Caco-2 (cell line): ENCODE data around the gene UBE3C. TPM values are rescaled to one million over a fixed set of nuclear protein-coding genes. Genes with fewer than 3 reads are reported as not detected.

ENCODE experiments used
- BruUV-seq: library from RNA; stranded (reverse); fragments of 400-500 nt; replicated peaks from 2 replicates; lab custom pipeline; 2021; lab: Mats Ljungman, UMichigan
- CTCF ChIA-PET: fragments of 300-600 bp; sonication (Branson Sonifier 250); formaldehyde crosslinking; loops from one replicate; lab custom pipeline; 2022; ENCODE audit warnings: antibody characterized with exemption; lab: Charles Lee
- POLR2A ChIA-PET: fragments of 300-600 bp; sonication (Branson Sonifier 250); formaldehyde crosslinking; loops from one replicate; lab custom pipeline; 2022; ENCODE audit warnings: antibody characterized with exemption; lab: Charles Lee
- DNase-seq, 2 experiments: peaks; one replicate each; pipeline versions ENCODE4 v3.0.0 to v3.0.0-alpha.2; 2020 to 2022
- H3K27me3 ChIP-seq: replicated peaks from 2 replicates; pipeline ENCODE4 v1.6.0; 2011; ENCODE audit warnings: low read length; ENCODE audit not compliant: control insufficient read depth, insufficient read depth
- H3K36me3 ChIP-seq: 2 replicates; pipeline ENCODE4 v1.5.1; 2011; ENCODE audit warnings: low read length; ENCODE audit not compliant: control insufficient read depth, insufficient read depth
- H3K4me1 ChIP-seq: fragments of 250-450 bp; sonication (Bioruptor Pico); 2 replicates; pipeline ENCODE4 v1.5.1; 2020; ENCODE audit warnings: mild to moderate bottlenecking
- H3K4me3 ChIP-seq: 2 replicates; pipeline ENCODE4 v1.5.1; 2011; ENCODE audit warnings: low read depth, mild to moderate bottlenecking, control low read depth, low read length
- H3K9me3 ChIP-seq: fragments of 250-450 bp; sonication (Bioruptor Pico); 2 replicates; pipeline ENCODE4 v1.5.1; 2020; ENCODE audit warnings: mild to moderate bottlenecking, moderate library complexity
- H3K27ac Mint-ChIP-seq: one replicate; pipeline ENCODE4 v1.8.0; 2022; ENCODE audit warnings: mixed read lengths; ENCODE audit not compliant: unreplicated experiment
- H3K27me3 Mint-ChIP-seq: one replicate; pipeline ENCODE4 v1.8.0; 2022; ENCODE audit warnings: mixed read lengths; ENCODE audit not compliant: insufficient read depth, unreplicated experiment
- H3K36me3 Mint-ChIP-seq: one replicate; pipeline ENCODE4 v1.8.0; 2022; ENCODE audit warnings: mild to moderate bottlenecking, mixed read lengths; ENCODE audit not compliant: insufficient read depth, unreplicated experiment
- H3K4me1 Mint-ChIP-seq: one replicate; pipeline ENCODE4 v1.8.0; 2022; ENCODE audit warnings: low read depth, mixed read lengths; ENCODE audit not compliant: unreplicated experiment
- H3K4me3 Mint-ChIP-seq: one replicate; pipeline ENCODE4 v1.8.0; 2022; ENCODE audit warnings: mild to moderate bottlenecking, moderate library complexity, mixed read lengths; ENCODE audit not compliant: unreplicated experiment
- H3K9me3 Mint-ChIP-seq: one replicate; pipeline ENCODE4 v1.8.0; 2022; ENCODE audit warnings: mixed read lengths; ENCODE audit not compliant: unreplicated experiment
- intact Hi-C: fragments of 100-400 bp; cut with micrococcal nuclease; formaldehyde crosslinking; loops from one replicate; pipeline ENCODE4 v1.10.0; 2022; ENCODE audit not compliant: unreplicated experiment
- total RNA-seq: library from RNA; stranded (reverse); gene quantifications from 2 replicates; pipeline ENCODE4 v1.2.3, GENCODE V29; 2022
- TF ChIP-seq, protein P1 (sequence below), 2 experiments: fragments of 200-600 bp in 1 of 2; IDR thresholded peaks; 1 replicate in 1 of 2; 2 replicates in 1 of 2; pipeline versions ENCODE4 v1.5.1 to v1.8.0; 2011 to 2022; ENCODE audit warnings: antibody characterized with exemption in 1 of 2, control low read depth in 1 of 2, inconsistent platforms in 1 of 2, low read depth in 1 of 2, low read length in 1 of 2, mild to moderate bottlenecking in 1 of 2, moderate library complexity in 1 of 2; ENCODE audit not compliant: insufficient read depth in 1 of 2, severe bottlenecking in 1 of 2, unreplicated experiment in 1 of 2

UBE3C gene
- total RNA-seq, 1 experiment from 2014 or later, result 76.1 TPM

DNA sequence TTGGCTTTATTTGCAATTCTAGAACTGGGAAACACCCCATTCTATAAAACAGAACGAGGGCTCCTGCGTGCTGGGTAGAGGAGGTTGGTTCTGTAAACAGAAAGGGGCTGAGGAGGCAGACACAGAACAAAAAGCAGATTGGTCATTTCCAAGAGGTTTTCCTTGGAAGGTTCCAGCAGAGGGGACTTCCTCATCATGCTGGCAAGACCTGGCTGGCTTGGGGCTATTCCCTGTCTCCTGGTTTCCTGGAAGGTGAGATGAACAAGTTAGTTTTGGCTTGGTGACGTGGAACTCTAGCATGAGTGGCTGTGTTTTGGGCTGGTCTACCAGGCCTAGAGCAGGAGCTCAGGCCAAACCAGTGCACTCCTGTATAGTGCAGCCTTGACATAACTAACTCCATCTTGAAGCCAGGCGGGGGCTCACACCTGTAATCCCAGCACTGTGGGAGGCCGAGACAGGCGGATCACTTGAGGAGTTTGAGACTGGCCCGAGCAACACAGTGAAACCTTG lies 172.0 kb downstream of the UBE3C start:
- Mint-ChIP-seq H3K4me1 (peaks cover 27% of the 10 kb centered on the region), H3K4me3 (no peak overlapping the region), H3K36me3 (peaks cover 4% of the 10 kb centered on the region), H3K27ac (no peak overlapping the region), H3K9me3 (no peaks in the 10 kb centered on the region), H3K27me3 (no peaks in the 10 kb centered on the region)
- Histone ChIP-seq H3K4me3 (no peak overlapping the region), H3K27me3 (no peaks in the 10 kb centered on the region), H3K9me3 (no peaks in the 10 kb centered on the region), H3K4me1 (peaks cover 11% of the 10 kb centered on the region; the same call in 1 of the 2 replicates), H3K36me3 (no peaks in the 10 kb centered on the region)
- no TSS peak for BruUV-seq
- no peak for DNase-seq
- CTCF ChIA-PET, result no interaction called here
- intact Hi-C loops, result no loop called here
- TF ChIP-seq, protein P1, sequence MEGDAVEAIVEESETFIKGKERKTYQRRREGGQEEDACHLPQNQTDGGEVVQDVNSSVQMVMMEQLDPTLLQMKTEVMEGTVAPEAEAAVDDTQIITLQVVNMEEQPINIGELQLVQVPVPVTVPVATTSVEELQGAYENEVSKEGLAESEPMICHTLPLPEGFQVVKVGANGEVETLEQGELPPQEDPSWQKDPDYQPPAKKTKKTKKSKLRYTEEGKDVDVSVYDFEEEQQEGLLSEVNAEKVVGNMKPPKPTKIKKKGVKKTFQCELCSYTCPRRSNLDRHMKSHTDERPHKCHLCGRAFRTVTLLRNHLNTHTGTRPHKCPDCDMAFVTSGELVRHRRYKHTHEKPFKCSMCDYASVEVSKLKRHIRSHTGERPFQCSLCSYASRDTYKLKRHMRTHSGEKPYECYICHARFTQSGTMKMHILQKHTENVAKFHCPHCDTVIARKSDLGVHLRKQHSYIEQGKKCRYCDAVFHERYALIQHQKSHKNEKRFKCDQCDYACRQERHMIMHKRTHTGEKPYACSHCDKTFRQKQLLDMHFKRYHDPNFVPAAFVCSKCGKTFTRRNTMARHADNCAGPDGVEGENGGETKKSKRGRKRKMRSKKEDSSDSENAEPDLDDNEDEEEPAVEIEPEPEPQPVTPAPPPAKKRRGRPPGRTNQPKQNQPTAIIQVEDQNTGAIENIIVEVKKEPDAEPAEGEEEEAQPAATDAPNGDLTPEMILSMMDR (IDR thresholded peaks at IDR 0.05; ENCODE audit: insufficient read depth in 1 of 2, low read depth in 1 of 2, low read length in 1 of 2, severe bottlenecking in 1 of 2, unreplicated experiment in 1 of 2), result no peak
- POLR2A ChIA-PET, result no interaction called here

DNA sequence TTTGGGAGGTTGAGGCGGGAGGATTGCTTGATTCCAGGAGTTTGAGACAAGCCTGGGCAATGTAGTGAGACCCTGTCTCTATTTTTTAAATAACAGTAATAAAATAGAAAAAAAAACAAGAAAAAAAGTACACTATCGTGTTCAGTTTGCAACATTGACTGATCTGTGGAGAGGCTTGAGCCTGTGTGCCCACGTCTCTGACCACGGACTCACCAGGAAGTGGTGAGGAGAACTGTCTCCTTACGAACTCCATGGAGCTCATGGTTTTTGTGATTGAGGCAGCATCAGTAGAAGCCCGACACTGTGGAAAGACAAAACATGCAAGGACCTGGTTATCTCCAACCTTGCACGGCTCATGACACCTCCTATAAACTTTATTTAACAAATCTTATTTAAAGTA lies 174.2 kb downstream of the UBE3C start:
- Mint-ChIP-seq H3K9me3 (no peaks in the 10 kb centered on the region), H3K27me3 (no peaks in the 10 kb centered on the region), H3K36me3 (peaks cover 2% of the 10 kb centered on the region), H3K27ac (no peak overlapping the region), H3K4me3 (no peak overlapping the region), H3K4me1 (peaks cover 18% of the 10 kb centered on the region)
- TF ChIP-seq, protein P1 (IDR thresholded peaks at IDR 0.05; ENCODE audit: insufficient read depth in 1 of 2, low read depth in 1 of 2, low read length in 1 of 2, severe bottlenecking in 1 of 2, unreplicated experiment in 1 of 2), result no peak
- intact Hi-C loops, result no loop called here
- H3K4me1 ChIP-seq, result peaks cover 7% of the 10 kb centered on the region; the same call in 1 of the 2 replicates
- no peaks in the 10 kb centered on the region for H3K9me3 ChIP-seq
- CTCF ChIA-PET, result no interaction called here
- H3K36me3 ChIP-seq, result no peaks in the 10 kb centered on the region
- DNase-seq, result no peak
- no TSS peak for BruUV-seq
- H3K4me3 ChIP-seq, result no peak overlapping the region
- H3K27me3 ChIP-seq, result no peaks in the 10 kb centered on the region
- POLR2A ChIA-PET, result no interaction called here

DNA sequence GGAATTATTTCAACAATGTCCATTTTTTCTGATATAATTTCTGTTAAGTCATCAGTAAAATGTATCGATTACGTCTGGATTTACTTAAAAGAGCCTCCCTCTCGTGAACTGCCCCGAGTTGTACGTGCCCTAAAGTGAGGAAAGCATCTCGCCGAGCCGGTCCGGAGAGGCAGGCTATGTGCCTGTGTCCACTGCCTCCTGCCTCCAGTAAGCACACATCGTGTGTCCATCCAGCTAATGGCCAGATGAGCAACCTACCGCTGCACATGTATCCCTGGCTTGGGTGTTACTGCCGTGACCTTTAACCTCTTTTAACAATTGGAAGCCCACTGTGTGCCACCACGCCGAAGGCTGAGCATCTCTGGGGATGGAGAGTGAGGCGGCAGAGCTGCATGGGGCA lies 174.9 kb downstream of the UBE3C start:
- Mint-ChIP-seq H3K27ac (no peak overlapping the region), H3K4me1 (peaks cover 18% of the 10 kb centered on the region), H3K4me3 (no peak overlapping the region), H3K9me3 (no peaks in the 10 kb centered on the region), H3K36me3 (no peaks in the 10 kb centered on the region), H3K27me3 (no peaks in the 10 kb centered on the region)
- intact Hi-C loops, result no loop called here
- ChIA-PET POLR2A (no interaction called here), CTCF (no interaction called here)
- no TSS peak for BruUV-seq
- H3K4me1 ChIP-seq, result peaks cover 7% of the 10 kb centered on the region; the same call in 1 of the 2 replicates
- no peaks in the 10 kb centered on the region for H3K36me3 ChIP-seq
- TF ChIP-seq, protein P1 (IDR thresholded peaks at IDR 0.05; ENCODE audit: insufficient read depth in 1 of 2, low read depth in 1 of 2, low read length in 1 of 2, severe bottlenecking in 1 of 2, unreplicated experiment in 1 of 2), result no peak
- H3K4me3 ChIP-seq, result no peak overlapping the region
- no peaks in the 10 kb centered on the region for H3K27me3 ChIP-seq
- DNase-seq, result no peak
- H3K9me3 ChIP-seq, result no peaks in the 10 kb centered on the region
